Subcutaneous abdominal adipose tissue (tissue), 5 donors: ENCODE measurements around the gene ACTR3.

Experiments used
- H3K27ac ChIP-seq: one replicate; pipeline ENCODE4 v1.7.0; 2013; ENCODE audit warnings: low read depth, mild to moderate bottlenecking, inconsistent platforms, low read length, moderate library complexity
- H3K27me3 ChIP-seq, 5 donors: one replicate each; pipeline ENCODE4 v1.7.0; 2013; ENCODE audit warnings: low read length in 5 of 5, inconsistent platforms in 1 of 5; ENCODE audit not compliant: control insufficient read depth in 5 of 5, insufficient read depth in 4 of 5
- H3K36me3 ChIP-seq, 5 donors: one replicate each; pipeline ENCODE4 v1.7.0; 2013; ENCODE audit warnings: low read length in 5 of 5; ENCODE audit not compliant: control insufficient read depth in 5 of 5, insufficient read depth in 5 of 5
- H3K4me1 ChIP-seq, 5 donors: one replicate each; pipeline ENCODE4 v1.7.0; 2013; ENCODE audit warnings: low read length in 5 of 5, mild to moderate bottlenecking in 3 of 5, moderate library complexity in 1 of 5; ENCODE audit not compliant: control insufficient read depth in 5 of 5, insufficient read depth in 5 of 5
- H3K4me3 ChIP-seq, 5 donors: one replicate each; pipeline ENCODE4 v1.7.0; 2013; ENCODE audit warnings: low read length in 5 of 5, low read depth in 1 of 5
- H3K9ac ChIP-seq, 5 donors: one replicate each; pipeline ENCODE4 v1.7.0; 2013; ENCODE audit warnings: low read length in 5 of 5, mild to moderate bottlenecking in 4 of 5, moderate library complexity in 3 of 5
- H3K9me3 ChIP-seq, 5 donors: one replicate each; pipeline ENCODE4 v1.7.0; 2013; ENCODE audit warnings: low read length in 5 of 5; ENCODE audit not compliant: control insufficient read depth in 5 of 5
- donor health status: healthy.
- donor health status: healthy.
- donor health status: healthy.
- donor health status: healthy.
- donor health status: healthy.

Gene ACTR3

GRCh38 chr2:113976277-113976928 is 86.5 kb downstream of the ACTR3 start:
- Histone ChIP-seq H3K4me1 (no peaks in the 10 kb centered on the region), H3K4me3 (no peak overlapping the region), H3K9ac (no peak overlapping the region), H3K36me3 (peaks cover 0 to 22% (median 0%) of the 10 kb centered on the region in 5 donors), H3K27me3 (no peaks in the 10 kb centered on the region), H3K27ac (no peak overlapping the region), H3K9me3 (no peaks in the 10 kb centered on the region)

- H3K9ac ChIP-seq = no peak overlapping the region
- H3K27ac ChIP-seq = no peak overlapping the region
- H3K4me3 ChIP-seq = no peak overlapping the region
These were observed 87.3 kb downstream of the ACTR3 start for GRCh38 chr2:113977060-113977659.

GRCh38 chr2:113977660-113978523 is 88.0 kb downstream of the ACTR3 start:
- Histone ChIP-seq H3K9ac (no peak overlapping the region), H3K9me3 (no peaks in the 10 kb centered on the region), H3K36me3 (peaks cover 0 to 17% (median 0%) of the 10 kb centered on the region in 5 donors), H3K27ac (no peak overlapping the region), H3K4me3 (no peak overlapping the region), H3K27me3 (no peaks in the 10 kb centered on the region), H3K4me1 (no peaks in the 10 kb centered on the region)

More at GRCh38 chr2:113977060-113977659, 87.3 kb downstream of the ACTR3 start:
- Histone ChIP-seq H3K27me3 (no peaks in the 10 kb centered on the region), H3K9me3 (no peaks in the 10 kb centered on the region), H3K4me1 (no peaks in the 10 kb centered on the region), H3K36me3 (peaks cover 0 to 17% (median 0%) of the 10 kb centered on the region in 5 donors)

GRCh38 chr2:113978524-113979190 is 88.8 kb downstream of the ACTR3 start:
- Histone ChIP-seq H3K27me3 (no peaks in the 10 kb centered on the region), H3K36me3 (peaks cover 0 to 16% (median 0%) of the 10 kb centered on the region in 5 donors), H3K4me1 (no peaks in the 10 kb centered on the region), H3K4me3 (no peak overlapping the region), H3K27ac (no peak overlapping the region), H3K9me3 (no peaks in the 10 kb centered on the region), H3K9ac (no peak overlapping the region)

- Histone ChIP-seq H3K4me3 (no peak overlapping the region), H3K9me3 (no peaks in the 10 kb centered on the region), H3K9ac (no peak overlapping the region), H3K27me3 (no peaks in the 10 kb centered on the region), H3K27ac (no peak overlapping the region), H3K4me1 (no peaks in the 10 kb centered on the region), H3K36me3 (peaks cover 0 to 12% (median 0%) of the 10 kb centered on the region in 5 donors)
These were observed 89.6 kb downstream of the ACTR3 start for GRCh38 chr2:113979191-113980128.

GRCh38 chr2:113980946-113981345 is 91.1 kb downstream of the ACTR3 start:
- Histone ChIP-seq H3K4me1 (no peaks in the 10 kb centered on the region), H3K27ac (no peak overlapping the region), H3K4me3 (no peak overlapping the region), H3K36me3 (peaks cover 0 to 5% (median 0%) of the 10 kb centered on the region in 5 donors), H3K9ac (no peak overlapping the region), H3K9me3 (no peaks in the 10 kb centered on the region), H3K27me3 (no peaks in the 10 kb centered on the region)

GRCh38 chr2:113981404-113982134 is 91.7 kb downstream of the ACTR3 start:
- H3K9ac ChIP-seq = no peak overlapping the region
- no peaks in the 10 kb centered on the region for H3K36me3 ChIP-seq
- no peak overlapping the region for H3K4me3 ChIP-seq
- H3K9me3 ChIP-seq = no peaks in the 10 kb centered on the region
- H3K27ac ChIP-seq = no peak overlapping the region
- no peaks in the 10 kb centered on the region for H3K27me3 ChIP-seq
- no peaks in the 10 kb centered on the region for H3K4me1 ChIP-seq

GRCh38 chr2:113985554-113986397 is 95.9 kb downstream of the ACTR3 start:
- H3K36me3 ChIP-seq = no peaks in the 10 kb centered on the region
- H3K4me1 ChIP-seq = no peaks in the 10 kb centered on the region
- H3K27me3 ChIP-seq = no peaks in the 10 kb centered on the region
- H3K9me3 ChIP-seq = no peaks in the 10 kb centered on the region
- H3K27ac ChIP-seq = no peak overlapping the region
- H3K4me3 ChIP-seq = no peak overlapping the region
- H3K9ac ChIP-seq = no peak overlapping the region
